HepG2 (cell line): Measurements from ENCODE around the gene STMN3. TPM values are rescaled to one million over a fixed set of nuclear protein-coding genes. Genes with fewer than 3 reads are reported as not detected.

ENCODE experiments used
- BCL6 ChIP-seq: IDR thresholded peaks from 2 replicates; pipeline ENCODE4 v1.6.1; 2016; ENCODE audit warnings: missing genetic modification reagents, missing compliant biosample characterization
- BHLHE40 ChIP-seq: IDR thresholded peaks from 2 replicates; pipeline ENCODE4 v1.6.1; 2011; ENCODE audit warnings: low read length, improper control_type of control experiment
- CCDC6 ChIP-seq: sonication (generic); formaldehyde crosslinking; IDR thresholded peaks from 2 replicates; pipeline ENCODE4 v1.8.1; 2022; ENCODE audit warnings: mild to moderate bottlenecking, missing genetic modification reagents, moderate library complexity
- CREBL2 ChIP-seq: sonication (generic); formaldehyde crosslinking; IDR thresholded peaks from 2 replicates; pipeline ENCODE4 v1.8.1; 2023; ENCODE audit warnings: missing genetic modification reagents, mild to moderate bottlenecking, borderline replicate concordance
- GMEB1 ChIP-seq: sonication (generic); formaldehyde crosslinking; IDR thresholded peaks from 2 replicates; pipeline ENCODE4 v1.5.1; 2020; ENCODE audit warnings: missing genetic modification reagents, mild to moderate bottlenecking, borderline replicate concordance
- KAT2B ChIP-seq: fragments of 150-350 bp; IDR thresholded peaks from 2 replicates; pipeline ENCODE4 v1.6.1; 2014; ENCODE audit warnings: low read depth, low read length, borderline replicate concordance
- KLF15 ChIP-seq: sonication (generic); formaldehyde crosslinking; IDR thresholded peaks from 2 replicates; pipeline ENCODE4 v1.8.1; 2023; ENCODE audit warnings: borderline replicate concordance, mild to moderate bottlenecking, inconsistent platforms, missing genetic modification reagents, mixed read lengths
- MIER3 ChIP-seq: IDR thresholded peaks from 2 replicates; pipeline ENCODE4 v1.6.1; 2016; ENCODE audit warnings: missing compliant biosample characterization, borderline replicate concordance
- NFKBIZ ChIP-seq: IDR thresholded peaks from 2 replicates; pipeline ENCODE4 v1.6.1; 2018; ENCODE audit warnings: missing genetic modification reagents, missing compliant biosample characterization
- NR3C1 ChIP-seq: sonication (generic); formaldehyde crosslinking; IDR thresholded peaks from 2 replicates; pipeline ENCODE4 v1.4.0; 2020; ENCODE audit warnings: missing genetic modification reagents
- PBX2 ChIP-seq: IDR thresholded peaks from 2 replicates; pipeline ENCODE4 v1.6.1; 2016; ENCODE audit warnings: control low read depth
- RAD51 ChIP-seq: fragments of 450-650 bp; IDR thresholded peaks from 2 replicates; pipeline ENCODE4 v1.6.1; 2016; ENCODE audit warnings: borderline replicate concordance
- RBAK ChIP-seq: sonication (generic); formaldehyde crosslinking; IDR thresholded peaks from 2 replicates; pipeline ENCODE4 v1.5.1; 2020; ENCODE audit warnings: mild to moderate bottlenecking, missing genetic modification reagents
- SNAPC4 ChIP-seq: sonication (generic); formaldehyde crosslinking; IDR thresholded peaks from 2 replicates; pipeline ENCODE4 v1.4.0; 2020; ENCODE audit warnings: mild to moderate bottlenecking, missing genetic modification reagents
- THRA ChIP-seq: sonication (generic); formaldehyde crosslinking; IDR thresholded peaks from 2 replicates; pipeline ENCODE4 v1.4.0; 2020; ENCODE audit warnings: missing genetic modification reagents, borderline replicate concordance
- ZNF274 ChIP-seq: sonication (generic); formaldehyde crosslinking; IDR thresholded peaks from 2 replicates; pipeline ENCODE4 v1.5.1; 2020; ENCODE audit warnings: mild to moderate bottlenecking, missing genetic modification reagents
- ZNF33A ChIP-seq: sonication (generic); formaldehyde crosslinking; IDR thresholded peaks from 2 replicates; pipeline ENCODE4 v1.5.1; 2020; ENCODE audit warnings: missing genetic modification reagents, mild to moderate bottlenecking, moderate library complexity, borderline replicate concordance
- ZNF800 ChIP-seq: sonication (generic); formaldehyde crosslinking; IDR thresholded peaks from 2 replicates; pipeline ENCODE4 v1.4.0; 2020; ENCODE audit warnings: missing genetic modification reagents
- ZNF816 ChIP-seq: sonication (generic); formaldehyde crosslinking; IDR thresholded peaks from 2 replicates; pipeline ENCODE4 v1.8.0; 2022; ENCODE audit warnings: missing genetic modification reagents, mild to moderate bottlenecking, borderline replicate concordance
- polyA plus RNA-seq, 8 experiments: library from polyadenylated mRNA; depleted of rRNA in 3 of 8; stranded (reverse) in 7 of 8; unstranded in 1 of 8; fragments of >200 nt; fragmentation: Illumina TruSeq in 4 of 8; extraction: Trizol in 4 of 8; gene quantifications; 2 replicates each; pipeline versions ENCODE4 v1.2.1 to v1.2.3, GENCODE V29; 2011 to 2016; ENCODE audit warnings: low read depth in 4 of 8, missing spikeins in 1 of 8, mixed read lengths in 1 of 8; ENCODE audit not compliant: insufficient read depth in 1 of 8
- total RNA-seq, 5 experiments: library from RNA; depleted of rRNA; stranded (reverse); fragments of >200 nt; fragmentation: Illumina TruSeq; extraction: Trizol; gene quantifications; 2 replicates each; pipeline ENCODE4 v1.2.3, GENCODE V29; 2016; ENCODE audit warnings: low read depth in 1 of 5

STMN3 gene
- total and polyA plus RNA-seq, 2 of the 13 experiments (the other 11 are each of a cell fraction or from before 2014, with no cell fraction given): 21.0 to 48.3 TPM

GRCh38 chr20:63658749-63659187 lies 5.5 kb upstream of the STMN3 start (continued):
- TF ChIP-seq BHLHE40 (no peak), GMEB1 (peak; percentile 12; the same call in 1 of the 2 replicates), ZNF33A (no peak), PBX2 (no peak), RBAK (peak; percentile 46; the same call in 1 of the 2 replicates), RAD51 (no peak), ZNF816 (CRISPR knock-in tag) (no peak), KLF15 (CRISPR knock-in tag) (no peak), SNAPC4 (CRISPR knock-in tag) (no peak), BCL6 (CRISPR knock-in tag) (no peak), CREBL2 (CRISPR knock-in tag) (no peak), NFKBIZ (CRISPR knock-in tag) (no peak), THRA (CRISPR knock-in tag) (no peak), CCDC6 (CRISPR knock-in tag) (0 out of 2 replicates have a peak, but pooled peaks have one; percentile 72), ZNF800 (CRISPR knock-in tag) (no peak), NR3C1 (CRISPR knock-in tag) (no peak), ZNF274 (no peak), KAT2B (no peak), MIER3 (CRISPR knock-in tag) (no peak)
